Uterus (tissue), 4 donors: ENCODE data around the gene SHISA9. TPM values are rescaled to one million over a fixed set of nuclear protein-coding genes. Genes with fewer than 3 reads are reported as not detected.

Source experiments
- DNase-seq, 2 donors: peaks; one replicate each; pipeline ENCODE4 v3.0.0-alpha.2; 2019 to 2020
- H3K27ac ChIP-seq, 2 donors: fragments of 200-600 bp; sonication (generic); 1 replicate in 1 of 2; 2 replicates in 1 of 2; pipeline ENCODE4 v1.5.1; 2016 to 2018
- H3K27me3 ChIP-seq, 2 donors: fragments of 200-600 bp; sonication (generic); one replicate each; pipeline ENCODE4 v1.5.1; 2018 to 2019; ENCODE audit warnings: control low read depth in 1 of 2
- H3K36me3 ChIP-seq, 2 donors: fragments of 200-600 bp; sonication (generic); one replicate each; pipeline ENCODE4 v1.5.1; 2019; ENCODE audit warnings: control low read depth in 1 of 2
- H3K4me1 ChIP-seq, 2 donors: fragments of 200-600 bp; sonication (generic); one replicate each; pipeline ENCODE4 v1.5.1; 2018 to 2019; ENCODE audit warnings: control low read depth in 1 of 2
- H3K4me3 ChIP-seq, 2 donors: fragments of 200-600 bp; sonication (generic); 1 replicate in 1 of 2; 2 replicates in 1 of 2; pipeline ENCODE4 v1.5.1; 2018 to 2019; ENCODE audit warnings: mild to moderate bottlenecking in 1 of 2
- H3K9me3 ChIP-seq, 2 donors: fragments of 200-600 bp; sonication (generic); one replicate each; pipeline ENCODE4 v1.5.1; 2019; ENCODE audit warnings: control low read depth in 1 of 2
- POLR2A ChIP-seq, 2 donors: fragments of 450-650 bp; IDR thresholded peaks; one replicate each; pipeline ENCODE4 v1.6.1; 2016; ENCODE audit warnings: antibody characterized with exemption in 2 of 2, mild to moderate bottlenecking in 1 of 2, moderate library complexity in 1 of 2
- intact Hi-C: fragments of 100-400 bp; cut with DNase I; formaldehyde crosslinking; loops from one replicate; pipeline ENCODE4 v1.15.1; 2023; ENCODE audit warnings: low total_unique reads
- total RNA-seq, 4 donors: library from RNA; depleted of rRNA in 3 of 4; stranded (reverse); fragments of >200 nt in 3 of 4; gene quantifications; one replicate each; pipeline versions ENCODE4 v1.1.0 to v1.2.4, GENCODE V29; 2014 to 2023
- TF ChIP-seq, protein P1 (sequence below), 4 experiments: fragments of 200-600 bp in 2 of 4; fragments of 450-650 bp in 2 of 4; sonication (generic) in 2 of 4; IDR thresholded peaks; one replicate each; pipeline ENCODE4 v1.5.1; 2016 to 2019; ENCODE audit warnings: antibody characterized with exemption in 4 of 4, mild to moderate bottlenecking in 2 of 4, moderate library complexity in 1 of 4
- donor health status: DM: yes; HTN: yes; CAD: no.

SHISA9 gene
- total RNA-seq, 4 donors from 2014 or later: 0.27 TPM; not detected in 3

GRCh38 chr16:12942861-12943260, 41.5 kb downstream of the SHISA9 start:
- H3K27me3 ChIP-seq: no peaks in the 10 kb centered on the region
- intact Hi-C loops: no loop called here
- no peak for DNase-seq
- no peak overlapping the region for H3K4me3 ChIP-seq
- H3K9me3 ChIP-seq: no peaks in the 10 kb centered on the region
- no peaks in the 10 kb centered on the region for H3K4me1 ChIP-seq
- no peaks in the 10 kb centered on the region for H3K36me3 ChIP-seq
- H3K27ac ChIP-seq: no peak overlapping the region
- TF ChIP-seq, protein P1, sequence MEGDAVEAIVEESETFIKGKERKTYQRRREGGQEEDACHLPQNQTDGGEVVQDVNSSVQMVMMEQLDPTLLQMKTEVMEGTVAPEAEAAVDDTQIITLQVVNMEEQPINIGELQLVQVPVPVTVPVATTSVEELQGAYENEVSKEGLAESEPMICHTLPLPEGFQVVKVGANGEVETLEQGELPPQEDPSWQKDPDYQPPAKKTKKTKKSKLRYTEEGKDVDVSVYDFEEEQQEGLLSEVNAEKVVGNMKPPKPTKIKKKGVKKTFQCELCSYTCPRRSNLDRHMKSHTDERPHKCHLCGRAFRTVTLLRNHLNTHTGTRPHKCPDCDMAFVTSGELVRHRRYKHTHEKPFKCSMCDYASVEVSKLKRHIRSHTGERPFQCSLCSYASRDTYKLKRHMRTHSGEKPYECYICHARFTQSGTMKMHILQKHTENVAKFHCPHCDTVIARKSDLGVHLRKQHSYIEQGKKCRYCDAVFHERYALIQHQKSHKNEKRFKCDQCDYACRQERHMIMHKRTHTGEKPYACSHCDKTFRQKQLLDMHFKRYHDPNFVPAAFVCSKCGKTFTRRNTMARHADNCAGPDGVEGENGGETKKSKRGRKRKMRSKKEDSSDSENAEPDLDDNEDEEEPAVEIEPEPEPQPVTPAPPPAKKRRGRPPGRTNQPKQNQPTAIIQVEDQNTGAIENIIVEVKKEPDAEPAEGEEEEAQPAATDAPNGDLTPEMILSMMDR (IDR thresholded peaks at IDR 0.05): no peak
- TF ChIP-seq POLR2A (IDR thresholded peaks at IDR 0.05): no peak

DNA sequence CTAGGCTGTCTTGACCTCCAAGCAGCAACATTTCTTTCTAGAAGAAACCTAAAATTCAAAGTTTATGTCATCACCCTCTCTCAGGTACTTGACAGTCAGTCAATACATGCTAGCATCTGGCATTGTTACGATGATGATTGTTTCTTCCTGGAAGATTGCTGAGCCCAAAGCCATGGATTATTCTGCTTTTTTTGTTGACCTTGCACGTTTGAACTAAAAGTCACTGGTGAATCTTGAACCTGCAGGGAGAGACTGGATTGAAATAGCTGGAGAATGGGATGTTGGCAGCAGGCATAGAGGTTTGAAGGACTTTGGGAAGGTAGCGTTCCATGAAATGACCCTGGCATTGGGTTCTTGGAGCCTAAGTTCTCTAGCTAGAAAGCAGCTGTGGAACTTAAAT, 42.9 kb downstream of the SHISA9 start:
- H3K36me3 ChIP-seq: no peaks in the 10 kb centered on the region
- no peaks in the 10 kb centered on the region for H3K9me3 ChIP-seq
- no peaks in the 10 kb centered on the region for H3K27me3 ChIP-seq
- TF ChIP-seq, protein P1 (IDR thresholded peaks at IDR 0.05): no peak
- no peak for TF ChIP-seq POLR2A (IDR thresholded peaks at IDR 0.05)
- no peak overlapping the region for H3K4me3 ChIP-seq
- intact Hi-C loops: no loop called here
- no peak for DNase-seq
- no peak overlapping the region for H3K27ac ChIP-seq
- H3K4me1 ChIP-seq: no peaks in the 10 kb centered on the region

GRCh38 chr16:12951392-12951791, 50.0 kb downstream of the SHISA9 start:
- TF ChIP-seq, protein P1 (IDR thresholded peaks at IDR 0.05): no peak
- no peak for TF ChIP-seq POLR2A (IDR thresholded peaks at IDR 0.05)
- DNase-seq: no peak
- H3K4me1 ChIP-seq: no peaks in the 10 kb centered on the region
- H3K9me3 ChIP-seq: peaks cover 0 to 2% of the 10 kb centered on the region in 2 donors
- H3K36me3 ChIP-seq: no peaks in the 10 kb centered on the region
- no peaks in the 10 kb centered on the region for H3K27me3 ChIP-seq
- intact Hi-C loops: no loop called here
- H3K27ac ChIP-seq: no peak overlapping the region
- H3K4me3 ChIP-seq: no peak overlapping the region

DNA sequence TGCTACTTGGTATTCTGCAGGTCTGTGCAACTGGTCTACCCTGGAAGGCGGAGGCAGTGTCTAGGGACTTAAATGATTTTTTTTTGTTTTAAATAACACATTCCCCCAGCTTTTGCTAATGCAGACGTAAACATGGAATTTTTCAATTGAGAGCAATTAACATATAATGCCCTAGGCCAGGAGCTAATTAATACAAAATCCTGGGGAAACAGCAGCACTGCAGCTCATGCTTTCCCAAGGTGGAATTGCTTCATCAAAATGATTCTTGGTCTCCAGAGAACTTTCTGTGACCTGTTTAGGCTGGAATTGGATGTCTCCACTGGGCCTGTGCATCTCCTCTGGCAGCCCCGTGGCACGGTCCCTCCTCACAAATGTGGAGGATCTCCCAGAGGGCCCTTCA, 50.6 kb downstream of the SHISA9 start:
- H3K36me3 ChIP-seq: no peaks in the 10 kb centered on the region
- intact Hi-C loops: no loop called here
- H3K27me3 ChIP-seq: no peaks in the 10 kb centered on the region
- no peak overlapping the region for H3K4me3 ChIP-seq
- H3K9me3 ChIP-seq: peaks cover 0 to 2% of the 10 kb centered on the region in 2 donors
- H3K4me1 ChIP-seq: no peaks in the 10 kb centered on the region
- no peak overlapping the region for H3K27ac ChIP-seq
- TF ChIP-seq, protein P1 (IDR thresholded peaks at IDR 0.05): no peak
- no peak for TF ChIP-seq POLR2A (IDR thresholded peaks at IDR 0.05)
- DNase-seq: no peak

DNA sequence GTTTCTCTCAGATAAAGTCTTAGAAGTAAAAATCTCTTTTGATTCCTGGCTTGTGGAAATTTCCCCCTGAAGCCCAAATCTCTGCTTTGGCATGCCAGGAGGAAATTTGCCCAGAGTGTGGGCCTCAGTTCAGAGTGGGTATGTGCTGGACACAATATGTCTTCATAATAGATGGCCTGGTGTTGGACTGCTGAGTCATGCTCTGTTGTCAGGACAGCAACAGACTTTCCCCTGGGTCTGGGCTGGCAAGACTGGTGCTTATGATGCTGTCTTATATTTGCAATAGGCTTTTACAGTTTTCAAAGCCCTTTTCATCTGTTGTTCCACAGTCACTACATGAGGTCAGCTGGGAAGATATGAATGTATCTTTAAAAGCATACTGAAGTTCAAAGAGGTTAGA, 57.0 kb downstream of the SHISA9 start:
- Histone ChIP-seq H3K27me3 (no peaks in the 10 kb centered on the region), H3K27ac (no peak overlapping the region), H3K4me1 (no peaks in the 10 kb centered on the region), H3K4me3 (no peak overlapping the region), H3K9me3 (no peaks in the 10 kb centered on the region), H3K36me3 (no peaks in the 10 kb centered on the region)
- intact Hi-C loops: no loop called here
- TF ChIP-seq POLR2A (IDR thresholded peaks at IDR 0.05): no peak
- TF ChIP-seq, protein P1 (IDR thresholded peaks at IDR 0.05): no peak
- no peak for DNase-seq
